GM08714 (cell line): ENCODE measurements around the gene CRIP2.

Experiments
- H3K4me3 ChIP-seq: fragments of 200-500 bp; sonication (Bioruptor generic); 2 replicates; pipeline ENCODE4 v1.5.1; 2014; ENCODE audit warnings: mild to moderate bottlenecking, low read length, inconsistent platforms
- ZNF274 ChIP-seq: IDR thresholded peaks from 2 replicates; pipeline ENCODE4 v1.6.1; 2012; ENCODE audit warnings: mild to moderate bottlenecking, low read depth, low read length

The CRIP2 gene

DNA sequence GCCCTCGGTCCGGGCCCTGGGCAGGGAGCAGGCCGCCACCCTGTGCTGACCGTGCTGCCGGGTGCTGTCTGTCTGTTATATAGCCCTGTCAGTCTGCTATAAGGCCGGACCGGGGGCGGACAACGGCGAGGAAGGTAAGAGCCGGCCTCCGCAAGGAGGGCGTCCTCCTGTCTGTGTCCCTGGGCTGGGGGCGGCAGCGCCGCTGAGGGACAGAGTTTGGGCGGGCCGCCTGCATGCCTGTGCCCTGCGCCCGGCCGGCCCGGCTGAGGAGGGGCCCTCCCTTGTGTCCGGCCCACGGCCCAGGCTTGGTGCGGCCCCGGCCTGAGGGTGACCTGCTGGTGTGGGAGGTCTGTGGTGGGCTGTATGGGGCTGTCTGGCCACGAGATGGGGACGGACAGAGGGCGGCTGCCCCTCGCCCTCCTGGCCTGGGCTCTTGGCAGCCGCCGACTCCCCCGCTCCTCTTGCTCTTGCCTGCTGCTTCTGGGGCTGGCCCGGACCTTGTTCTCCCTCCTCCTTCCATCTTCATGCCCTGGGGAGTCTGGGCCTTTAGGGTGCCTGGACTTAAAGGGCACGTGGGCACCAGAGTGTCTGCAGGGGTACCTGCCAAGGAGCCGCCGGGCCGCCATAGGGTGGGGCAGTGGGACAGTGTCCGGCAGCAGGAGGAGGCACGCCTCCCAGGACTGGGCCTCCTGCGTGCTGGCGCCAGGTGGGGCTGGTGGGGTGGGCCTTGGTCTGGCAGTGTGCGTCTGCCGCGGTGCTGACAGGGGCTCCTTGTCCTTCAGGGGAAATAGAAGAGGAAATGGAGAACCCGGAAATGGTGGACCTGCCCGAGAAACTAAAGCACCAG is 25.1 kb upstream of the CRIP2 start:
- TF ChIP-seq ZNF274, result no peak
- H3K4me3 ChIP-seq, result no peak overlapping the region

DNA sequence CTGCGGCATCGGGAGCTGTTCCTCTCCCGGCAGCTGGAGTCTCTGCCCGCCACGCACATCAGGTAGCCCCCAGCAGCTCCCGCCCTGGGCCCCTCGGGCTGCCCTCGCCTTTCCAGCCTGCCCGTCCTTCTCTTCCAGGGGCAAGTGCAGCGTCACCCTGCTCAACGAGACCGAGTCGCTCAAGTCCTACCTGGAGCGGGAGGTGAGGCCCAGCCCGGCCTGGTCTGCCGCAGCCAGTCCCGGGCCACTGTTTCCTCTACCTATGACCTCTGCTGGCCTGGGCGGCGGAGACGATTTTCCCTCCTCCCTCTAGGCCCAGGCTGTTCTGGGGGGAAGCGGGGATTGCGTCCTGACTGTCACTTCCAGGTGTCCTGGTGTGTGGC is 24.5 kb upstream of the CRIP2 start:
- no peak for TF ChIP-seq ZNF274
- H3K4me3 ChIP-seq, result no peak overlapping the region

DNA sequence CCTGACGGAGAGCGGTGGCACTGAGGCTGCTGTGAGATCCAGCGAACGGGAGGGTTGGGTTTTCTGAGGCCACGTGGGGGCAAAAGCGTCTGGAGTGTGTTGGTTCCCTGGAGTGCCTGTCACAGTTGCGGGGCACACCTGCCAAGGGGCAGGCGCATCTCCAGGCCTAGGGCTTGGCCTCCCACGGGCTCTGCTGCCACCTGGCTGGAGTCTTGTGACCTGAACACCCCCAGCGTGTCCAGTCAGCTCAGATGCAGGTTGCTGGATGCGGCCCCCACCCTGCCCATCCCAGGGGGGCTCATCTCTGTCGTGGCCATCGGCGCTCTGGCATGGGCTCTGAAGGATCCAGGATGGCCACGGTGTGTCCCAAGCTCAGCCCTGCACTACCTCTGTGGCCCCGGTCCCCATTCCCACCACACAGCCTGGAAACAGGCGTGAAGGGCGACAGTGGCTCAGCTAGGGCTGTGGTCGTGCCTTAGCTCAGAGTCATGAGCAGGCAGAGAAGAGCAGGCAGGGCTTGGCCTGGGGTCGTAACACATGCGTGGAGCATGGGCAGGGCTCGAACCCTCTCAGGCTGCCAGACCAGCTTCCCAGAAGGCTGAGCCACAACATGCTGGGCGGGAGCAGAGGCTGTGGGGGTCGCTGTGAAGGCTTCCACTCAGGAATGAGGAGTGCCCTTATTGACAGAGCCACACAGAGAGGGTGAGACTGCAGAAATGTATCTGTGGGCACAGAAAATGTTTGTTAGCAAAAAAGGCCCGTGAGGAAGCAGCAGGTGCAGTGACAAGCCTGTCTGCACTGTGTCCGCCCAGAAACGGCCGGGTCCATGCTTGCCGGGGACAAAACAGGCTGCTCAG is 23.5 kb upstream of the CRIP2 start:
- no peak overlapping the region for H3K4me3 ChIP-seq

DNA sequence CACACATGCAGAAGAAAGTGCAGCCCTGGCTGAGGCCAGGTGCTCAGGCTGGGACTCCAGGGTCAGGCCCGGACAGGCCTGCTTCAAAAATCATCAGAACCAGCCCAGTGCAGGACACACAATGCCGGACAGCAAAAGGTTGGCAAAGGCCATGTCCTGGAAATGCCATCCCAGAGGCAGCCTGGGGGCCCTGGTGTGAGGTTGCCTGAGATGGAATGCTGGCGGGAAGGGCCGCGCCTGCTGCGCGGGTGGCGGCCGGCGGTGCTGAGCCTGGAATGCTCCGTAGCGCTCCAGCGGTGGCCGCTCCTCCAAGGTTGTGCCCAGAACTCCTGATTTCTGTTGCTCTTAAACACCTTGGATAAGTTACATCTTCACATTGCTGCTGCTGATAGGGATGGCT is 21.7 kb upstream of the CRIP2 start:
- TF ChIP-seq ZNF274, result no peak
- no peak overlapping the region for H3K4me3 ChIP-seq

More for the DNA sequence above, 23.5 kb upstream of the CRIP2 start:
- TF ChIP-seq ZNF274, result no peak

DNA sequence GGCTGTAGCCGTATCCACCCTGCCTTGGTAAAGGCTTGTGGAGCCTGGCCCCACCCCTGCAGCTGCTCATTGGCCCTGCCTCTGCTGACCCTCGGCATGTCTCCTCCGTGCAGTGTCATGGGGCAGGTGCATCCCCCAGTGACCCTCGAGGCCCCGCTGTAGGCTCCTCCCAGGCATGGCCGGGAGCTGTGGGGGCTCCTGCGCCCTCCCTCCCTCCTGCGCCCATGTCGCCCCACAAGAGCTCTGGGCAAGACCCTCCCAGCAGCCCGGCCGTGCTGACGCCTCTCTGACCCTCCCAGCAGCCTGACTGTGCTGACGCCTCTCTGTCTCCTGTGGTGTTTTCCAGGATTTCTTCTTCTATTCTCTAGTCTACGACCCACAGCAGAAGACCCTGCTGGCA is 20.8 kb upstream of the CRIP2 start:
- H3K4me3 ChIP-seq, result no peak overlapping the region
- no peak for TF ChIP-seq ZNF274

DNA sequence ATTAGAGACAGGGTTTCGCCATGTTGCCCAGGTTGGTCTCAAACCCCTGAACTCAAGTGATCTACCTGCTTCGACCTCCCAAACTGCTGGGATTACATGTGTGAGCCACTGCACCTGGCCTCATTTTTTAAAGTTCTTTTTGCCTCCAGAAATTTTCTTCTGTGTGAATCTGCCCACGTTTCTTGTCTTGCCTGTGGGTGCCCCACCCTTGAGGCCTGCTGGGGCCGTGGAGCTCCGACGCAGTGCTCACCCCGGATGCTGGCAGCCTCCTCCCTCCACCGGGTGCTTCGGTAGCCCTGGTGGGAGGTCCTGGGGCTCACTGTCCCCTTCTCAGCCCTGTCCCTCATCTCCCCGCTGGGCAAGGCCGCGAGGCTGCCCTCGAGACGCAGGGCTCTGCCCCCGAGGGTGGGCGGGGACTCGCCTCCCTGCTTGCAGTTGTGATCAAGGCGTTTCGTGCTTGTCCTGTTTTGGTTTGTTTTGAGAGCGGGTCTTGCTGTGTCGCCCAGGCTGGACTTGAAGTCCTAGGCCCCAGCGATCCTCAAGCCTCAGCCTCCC is 19.5 kb upstream of the CRIP2 start:
- no peak overlapping the region for H3K4me3 ChIP-seq
- no peak for TF ChIP-seq ZNF274

DNA sequence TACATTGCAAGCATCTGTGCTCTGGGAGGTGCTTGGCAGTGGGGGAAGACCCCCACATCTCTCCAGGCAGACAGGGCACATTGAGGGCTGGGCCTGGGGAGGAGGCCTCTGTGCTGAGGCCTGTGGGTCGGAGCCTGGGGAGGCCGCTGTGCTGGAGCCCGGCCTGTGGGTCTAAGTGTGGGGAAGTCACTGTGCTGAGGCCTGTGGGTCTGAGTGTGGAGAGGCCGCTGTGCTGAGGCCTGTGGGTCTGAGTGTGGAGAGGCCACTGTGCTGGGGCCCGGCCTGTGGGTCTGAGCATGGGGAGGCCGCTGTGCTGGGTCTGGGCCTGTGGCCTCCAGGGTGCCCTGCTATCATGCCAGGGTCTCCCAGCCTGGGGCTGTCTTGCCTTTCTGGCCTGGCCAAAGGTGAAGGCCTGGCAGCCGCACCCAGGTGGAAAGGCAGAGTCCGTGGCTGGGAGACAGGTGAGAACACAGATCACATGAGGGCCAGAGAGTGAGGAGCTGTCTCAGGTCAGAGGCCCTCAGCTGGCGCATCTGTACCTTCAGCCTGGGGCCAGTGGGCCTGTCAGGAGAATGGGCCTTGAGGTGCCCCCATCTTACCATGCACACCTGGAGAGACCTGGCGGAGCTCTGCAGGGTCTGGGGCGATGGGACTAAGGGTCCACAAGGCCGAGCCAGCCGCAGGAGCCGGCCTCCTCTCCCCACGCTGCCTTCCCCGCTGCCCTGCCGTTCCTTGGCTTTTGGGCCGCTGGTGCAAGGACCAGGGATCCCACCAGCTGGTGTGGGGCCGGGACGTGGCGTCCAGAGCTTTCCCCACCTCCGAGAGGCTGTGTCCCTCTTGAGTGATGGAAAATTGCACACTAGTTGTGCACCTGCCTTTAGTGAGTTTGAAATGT is 18.6 kb upstream of the CRIP2 start:
- no peak for TF ChIP-seq ZNF274
- H3K4me3 ChIP-seq, result no peak overlapping the region

DNA sequence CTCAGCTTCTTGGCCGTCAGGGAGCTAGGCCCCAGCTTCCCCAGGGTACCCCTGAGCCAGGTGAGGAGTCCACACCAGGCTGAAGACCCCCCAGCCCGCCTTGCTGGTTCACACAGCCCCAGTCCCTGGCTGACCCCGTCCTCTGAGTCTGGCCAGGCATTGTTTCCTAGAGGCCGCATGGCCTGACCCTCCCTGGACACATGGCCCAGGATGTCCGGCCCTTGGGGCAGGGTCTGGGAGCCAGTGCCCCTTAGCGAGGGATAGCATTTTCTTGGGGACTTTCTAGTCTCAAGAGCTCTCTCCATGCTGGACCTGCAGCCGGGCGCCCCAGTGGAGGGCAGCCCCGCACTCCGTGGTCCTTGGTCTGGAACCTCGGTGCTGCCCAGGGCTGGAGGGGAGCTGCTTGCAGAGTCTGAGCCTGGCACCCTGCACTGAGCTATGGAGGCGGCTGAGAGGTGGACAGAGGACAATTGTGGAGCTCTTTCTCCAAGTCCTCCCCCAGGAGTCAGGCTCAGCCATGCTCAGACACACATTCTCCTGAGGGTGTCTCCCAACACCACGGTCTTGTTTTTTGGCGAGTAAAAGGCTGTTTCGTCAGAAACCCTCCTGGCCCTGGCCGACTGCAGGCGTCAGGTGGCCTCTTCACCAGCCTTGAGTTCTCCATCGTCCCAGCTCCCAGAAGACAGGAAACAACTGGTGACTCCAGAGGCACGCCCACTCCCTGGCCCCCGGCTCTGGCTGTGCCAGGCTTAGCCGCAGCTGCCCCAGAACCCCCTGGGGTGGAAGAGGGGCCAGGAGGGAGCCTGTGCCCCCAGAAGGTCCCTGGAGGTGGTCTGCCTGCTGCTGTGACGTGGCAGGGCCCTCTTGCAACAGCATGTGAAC is 17.6 kb upstream of the CRIP2 start:
- H3K4me3 ChIP-seq, result no peak overlapping the region
- TF ChIP-seq ZNF274, result no peak

DNA sequence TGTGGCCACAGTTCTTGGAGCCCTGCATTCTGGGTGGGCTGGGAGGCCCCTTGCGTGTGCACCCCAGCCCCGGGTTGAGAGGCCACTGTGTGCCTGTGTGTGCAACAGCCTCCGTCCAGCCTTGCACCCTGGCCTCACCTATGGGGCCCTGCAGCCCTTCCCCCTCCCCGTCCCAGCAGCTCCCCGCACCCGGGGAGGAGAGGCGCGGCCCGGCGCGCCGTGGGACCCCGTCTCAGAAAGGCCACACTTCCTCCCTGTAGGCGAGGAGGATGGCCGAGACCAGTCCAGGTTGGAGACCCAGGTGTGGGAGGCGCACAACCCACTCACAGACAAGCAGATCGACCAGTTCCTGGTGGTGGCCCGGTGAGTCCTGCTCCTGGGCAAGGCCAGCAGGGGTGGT is 16.6 kb upstream of the CRIP2 start:
- no peak overlapping the region for H3K4me3 ChIP-seq
- no peak for TF ChIP-seq ZNF274

DNA sequence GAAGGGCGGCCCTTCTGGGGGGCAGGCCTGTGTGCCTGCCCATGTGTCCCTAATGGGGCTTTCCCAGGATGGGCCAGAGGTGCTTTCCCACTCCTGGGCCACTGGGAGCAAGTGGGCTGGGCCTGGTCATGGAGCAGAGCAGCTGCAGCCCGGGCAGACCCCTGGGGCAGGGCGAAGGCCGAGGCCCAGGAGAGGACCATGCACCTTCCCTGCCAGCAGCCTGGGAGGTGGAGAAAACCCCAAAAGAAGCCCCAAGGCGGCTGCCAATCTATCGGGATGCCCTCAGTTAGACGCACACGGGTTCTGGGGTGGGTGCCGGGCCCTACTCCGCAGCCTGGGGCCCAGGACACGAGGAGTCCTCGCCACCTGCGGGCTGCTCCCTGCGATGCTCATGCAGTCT is 16.1 kb upstream of the CRIP2 start:
- H3K4me3 ChIP-seq, result no peak overlapping the region
- TF ChIP-seq ZNF274, result no peak

DNA sequence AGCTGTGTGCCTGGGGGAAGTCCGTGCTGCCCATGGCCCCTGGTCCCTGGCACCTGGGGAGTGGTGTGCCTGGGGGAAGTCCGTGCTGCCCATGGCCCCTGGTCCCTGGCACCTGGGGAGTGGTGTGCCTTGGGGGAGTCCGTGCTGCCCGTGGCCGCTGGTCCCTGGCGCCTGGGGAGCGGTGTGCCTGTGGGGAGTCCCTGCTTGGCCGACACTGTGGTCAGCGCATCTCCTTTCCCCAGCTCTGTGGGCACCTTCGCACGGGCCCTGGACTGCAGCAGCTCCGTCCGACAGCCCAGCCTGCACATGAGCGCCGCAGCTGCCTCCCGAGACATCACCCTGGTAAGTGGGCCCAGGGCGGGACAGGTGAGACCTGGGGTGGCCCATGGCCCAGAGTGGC is 14.5 kb upstream of the CRIP2 start:
- no peak for TF ChIP-seq ZNF274

DNA sequence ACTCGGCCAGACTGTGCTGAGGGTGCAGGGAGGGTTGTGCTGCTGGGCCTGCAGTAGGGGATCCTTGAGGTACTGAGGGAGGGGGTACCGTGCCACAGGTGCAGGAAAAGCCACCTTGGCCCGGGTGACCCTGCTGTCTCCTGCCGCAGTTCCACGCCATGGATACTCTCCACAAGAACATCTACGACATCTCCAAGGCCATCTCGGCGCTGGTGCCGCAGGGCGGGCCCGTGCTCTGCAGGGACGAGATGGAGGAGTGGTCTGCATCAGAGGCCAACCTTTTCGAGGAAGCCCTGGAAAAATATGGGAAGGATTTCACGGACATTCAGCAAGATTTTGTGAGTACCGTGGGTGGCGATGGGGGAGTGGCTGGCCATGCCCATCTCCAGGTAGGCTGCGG is 14.0 kb upstream of the CRIP2 start:
- H3K4me3 ChIP-seq, result no peak overlapping the region
- TF ChIP-seq ZNF274, result no peak

More for the DNA sequence above, 14.5 kb upstream of the CRIP2 start:
- no peak overlapping the region for H3K4me3 ChIP-seq

DNA sequence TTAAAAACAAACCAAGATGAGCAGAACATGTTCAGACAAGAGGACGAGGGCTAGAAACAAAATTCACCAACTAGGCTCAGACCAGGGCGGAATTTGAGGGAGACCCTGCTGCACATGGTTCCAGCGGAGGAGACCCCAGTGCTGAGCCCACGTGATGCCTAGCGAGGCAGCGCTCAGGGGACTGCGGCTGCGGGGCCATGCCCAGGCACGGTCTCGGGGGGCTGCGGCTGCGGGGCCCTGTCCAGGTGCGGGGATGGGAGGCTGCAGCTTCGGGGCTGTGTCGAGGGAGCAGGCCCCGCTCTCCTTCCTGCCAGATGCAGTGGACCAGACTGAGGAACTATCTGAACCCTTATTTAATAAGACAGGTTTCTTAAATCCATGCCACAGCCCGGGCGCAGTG is 12.7 kb upstream of the CRIP2 start:
- TF ChIP-seq ZNF274, result no peak

More for the DNA sequence above, 12.7 kb upstream of the CRIP2 start:
- H3K4me3 ChIP-seq, result no peak overlapping the region
